OCI-LY3 (cell line): ENCODE results near the gene FNDC10.

ENCODE experiments used
- CTCF ChIP-seq: fragments of 200-600, 300-600 bp; sonication (generic); IDR thresholded peaks from 2 replicates; pipeline ENCODE4 v1.5.1; 2014; ENCODE audit warnings: antibody characterized with exemption, low read length, low read depth
- EZH2phosphoT487 ChIP-seq: fragments of 200-600 bp; shearing (Covaris generic); IDR thresholded peaks from 2 replicates; pipeline ENCODE4 v1.6.1; 2018; ENCODE audit warnings: antibody characterized with exemption, mixed run types, low read depth

GRCh38 chr1:1567891-1568291, 32.0 kb downstream of the FNDC10 start:
- no peak for TF ChIP-seq CTCF
- no peak for TF ChIP-seq EZH2phosphoT487
